ENCODE measurements around the gene MRPL17. TPM values are rescaled to one million over a fixed set of nuclear protein-coding genes. Genes with fewer than 3 reads are reported as not detected.
A peak's percentile ranks its signal among the peaks of the same experiment; 100 is the strongest.

The MRPL17 gene
- total and polyA plus RNA-seq, 2 experiments from 2014 or later = 34.5 to 62.7 TPM

GRCh38 chr11:6646918-6647679 lies 36.0 kb downstream of the MRPL17 start:
- peaks cover 60% of the 10 kb centered on the region for H3K79me2 ChIP-seq
- no peak overlapping the region for H3K4me3 ChIP-seq
- H3K27me3 ChIP-seq = no peaks in the 10 kb centered on the region
- H3K9me3 ChIP-seq (ENCODE audit: low read depth) = no peaks in the 10 kb centered on the region
- no peaks in the 10 kb centered on the region for H3K9me2 ChIP-seq (replicated peaks; ENCODE audit: insufficient read depth)
- peak overlapping the region; percentile 98 for H3K27ac ChIP-seq
- WGBS (ENCODE audit: low lambda C conversion rate, missing lambda C conversion rate) = 56% methylated on average over 8 of the region's 9 CpGs
- peak overlapping the region; percentile 64 for H3K4me2 ChIP-seq
- peaks cover 2% of the 10 kb centered on the region for H4K20me1 ChIP-seq (ENCODE audit: insufficient read depth, poor library complexity, severe bottlenecking)
- TF ChIP-seq EZH2phosphoT487 (IDR thresholded peaks at IDR 0.05; ENCODE audit: low read depth, severe bottlenecking, unreplicated experiment) (no peak), CTCF (IDR thresholded peaks at IDR 0.05; ENCODE audit: poor library complexity) (no peak), EZH2 (IDR thresholded peaks at IDR 0.05; ENCODE audit: borderline replicate concordance) (no peak)
- H3K36me3 ChIP-seq (replicated peaks; ENCODE audit: insufficient read depth, low read depth) = no peaks in the 10 kb centered on the region
- H3K4me1 ChIP-seq (ENCODE audit: insufficient read depth) = peaks cover 12% of the 10 kb centered on the region
- no peak overlapping the region for H2AFZ ChIP-seq
- DNase-seq (ENCODE audit: low spot score) = peak; percentile 49

GRCh38 chr11:6646576-6646917 lies 36.6 kb downstream of the MRPL17 start:
- Histone ChIP-seq H2AFZ (no peak overlapping the region), H3K27me3 (no peaks in the 10 kb centered on the region), H3K27ac (peak overlapping the region; percentile 98), H3K4me2 (peak overlapping the region; percentile 64), H3K4me3 (no peak overlapping the region), H3K9me2 (replicated peaks; ENCODE audit: insufficient read depth) (no peaks in the 10 kb centered on the region), H3K36me3 (replicated peaks; ENCODE audit: insufficient read depth, low read depth) (no peaks in the 10 kb centered on the region), H3K4me1 (ENCODE audit: insufficient read depth) (peaks cover 12% of the 10 kb centered on the region), H3K79me2 (peaks cover 59% of the 10 kb centered on the region), H3K9me3 (ENCODE audit: low read depth) (no peaks in the 10 kb centered on the region), H4K20me1 (ENCODE audit: insufficient read depth, poor library complexity, severe bottlenecking) (peaks cover 3% of the 10 kb centered on the region)
- DNase-seq (ENCODE audit: low spot score) = peak; percentile 74
- 44% methylated on average over 3 of the region's 3 CpGs for WGBS (ENCODE audit: low lambda C conversion rate, missing lambda C conversion rate)
- TF ChIP-seq EZH2phosphoT487 (IDR thresholded peaks at IDR 0.05; ENCODE audit: low read depth, severe bottlenecking, unreplicated experiment) = no peak
- TF ChIP-seq EZH2 (IDR thresholded peaks at IDR 0.05; ENCODE audit: borderline replicate concordance) = no peak
- no peak for TF ChIP-seq CTCF (IDR thresholded peaks at IDR 0.05; ENCODE audit: poor library complexity)

- Histone ChIP-seq H3K36me3 (replicated peaks; ENCODE audit: insufficient read depth, low read depth) (no peaks in the 10 kb centered on the region), H3K4me1 (ENCODE audit: insufficient read depth) (peaks cover 12% of the 10 kb centered on the region), H3K27me3 (no peaks in the 10 kb centered on the region), H3K9me3 (ENCODE audit: low read depth) (no peaks in the 10 kb centered on the region), H3K4me2 (peak overlapping the region; percentile 64), H3K27ac (peak overlapping the region; percentile 98), H3K79me2 (peaks cover 59% of the 10 kb centered on the region), H3K9me2 (replicated peaks; ENCODE audit: insufficient read depth) (no peaks in the 10 kb centered on the region), H3K4me3 (no peak overlapping the region), H2AFZ (no peak overlapping the region), H4K20me1 (ENCODE audit: insufficient read depth, poor library complexity, severe bottlenecking) (peaks cover 3% of the 10 kb centered on the region)
- DNase-seq (ENCODE audit: low spot score) = no peak
- TF ChIP-seq CTCF (IDR thresholded peaks at IDR 0.05; ENCODE audit: poor library complexity) = no peak
- TF ChIP-seq EZH2phosphoT487 (IDR thresholded peaks at IDR 0.05; ENCODE audit: low read depth, severe bottlenecking, unreplicated experiment) = no peak
- no peak for TF ChIP-seq EZH2 (IDR thresholded peaks at IDR 0.05; ENCODE audit: borderline replicate concordance)
- WGBS (ENCODE audit: low lambda C conversion rate, missing lambda C conversion rate) = 45% methylated on average over 12 of the region's 12 CpGs
Measured at GRCh38 chr11:6646071-6646470, 37.1 kb downstream of the MRPL17 start.

Data from hepatocyte (in vitro differentiated cells).